NCI-H2029 (cell line): ENCODE data around the gene C11orf16.
"Not testable (repeated sequence)": the region's sequence is repeated elsewhere in the genome, so short reads cannot be mapped to it uniquely, and the experiment has no call there.

Experiments used
- DNase-seq: peaks from one replicate; lab custom pipeline; 2025; lab: John Stamatoyannopoulos, UW

The C11orf16 gene, protein sequence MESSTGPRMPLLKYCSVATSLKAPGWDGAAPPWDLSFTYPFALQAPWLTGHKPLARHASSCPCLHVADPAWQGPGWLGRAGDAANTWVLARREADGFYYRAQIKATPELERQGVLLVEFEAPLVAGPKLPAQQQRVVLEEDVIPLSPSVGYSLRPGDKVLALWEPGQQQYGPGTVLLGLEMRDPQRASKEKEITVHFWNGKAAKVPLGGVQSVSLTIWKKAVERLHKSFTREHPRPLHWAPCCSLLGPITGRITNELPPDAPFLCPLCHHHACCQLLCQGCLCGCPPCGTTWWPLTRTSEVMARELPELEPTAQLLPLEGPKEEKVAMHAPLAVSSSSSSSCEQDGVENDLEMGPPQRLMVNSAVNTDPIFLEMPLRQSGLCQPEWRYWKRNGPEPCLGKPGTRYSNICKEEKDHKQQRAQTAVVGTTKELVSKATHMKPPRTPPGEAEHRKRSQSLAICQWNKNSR

DNA sequence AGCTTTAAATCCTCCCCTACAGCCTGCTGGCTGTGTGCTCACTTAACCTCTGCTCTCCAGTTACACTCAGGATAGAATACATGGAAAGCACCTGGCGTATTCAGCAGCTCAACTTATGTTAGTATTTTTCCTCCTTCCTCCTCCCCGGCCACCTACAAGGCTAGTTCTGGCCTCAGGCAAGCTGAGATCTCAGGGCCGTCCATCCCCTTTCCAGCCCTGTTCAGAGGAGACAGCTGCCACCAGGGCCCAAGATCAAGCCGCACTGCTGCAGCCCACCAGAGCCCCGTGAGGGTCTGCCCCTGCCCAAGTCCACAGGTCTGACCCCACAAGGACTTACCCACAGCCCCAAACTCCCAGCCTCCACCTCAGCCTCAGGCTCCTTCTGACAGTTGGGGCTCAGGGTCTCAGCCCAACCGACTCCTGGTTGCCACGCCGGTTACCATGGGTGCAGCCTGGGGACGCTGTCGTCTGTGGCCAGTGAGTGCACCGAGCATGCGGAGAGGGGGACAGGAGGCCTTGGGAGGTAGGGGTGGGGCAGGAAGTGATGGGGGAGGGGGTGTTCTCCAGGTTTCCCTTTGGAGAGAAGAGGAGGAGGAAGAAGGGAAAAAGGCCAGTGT, at the start of gene C11orf16:
C11orf16 (minus strand) TSS at position 384 of the 617 bp plus-strand sequence. CDS start 639 bp downstream, outside the sequence.
- DNase-seq: no peak

DNA sequence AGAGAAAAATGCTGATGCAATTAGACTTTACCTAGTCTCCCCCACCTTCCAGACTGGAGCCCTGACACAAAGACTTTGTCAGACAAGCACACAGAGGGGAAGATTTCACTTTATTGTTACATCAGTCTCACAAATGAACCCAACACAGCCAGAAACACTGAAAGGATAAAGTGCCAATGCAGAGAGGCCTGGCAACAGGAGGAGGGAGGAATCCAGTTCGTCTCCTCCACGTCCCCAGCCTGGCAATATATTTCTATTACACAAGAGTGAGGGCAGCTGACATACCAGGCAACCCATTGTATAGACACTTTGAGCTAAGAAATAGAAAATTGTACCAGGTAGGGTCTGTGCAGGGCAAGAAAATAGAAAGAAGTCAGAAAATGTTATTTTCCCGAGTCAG, 47.7 kb upstream of the C11orf16 start:
- DNase-seq: no peak

DNA sequence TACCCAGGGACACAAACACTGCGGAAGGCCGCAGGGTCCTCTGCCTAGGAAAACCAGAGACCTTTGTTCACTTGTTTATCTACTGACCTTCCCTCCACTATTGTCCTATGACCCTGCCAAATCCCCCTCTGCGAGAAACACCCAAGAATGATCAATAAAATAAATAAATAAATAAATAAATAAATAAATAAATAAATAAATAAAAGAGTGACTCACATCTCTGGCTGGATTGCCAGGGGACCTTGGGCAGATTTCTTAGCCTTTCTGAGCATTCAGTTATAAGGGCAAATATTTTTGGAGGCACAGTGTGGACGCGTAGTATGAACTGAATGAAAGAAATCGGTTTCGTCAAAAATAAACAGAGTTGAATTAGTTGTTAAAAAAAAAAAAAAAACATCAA, 46.6 kb upstream of the C11orf16 start:
- not testable (repeated sequence) for DNase-seq

DNA sequence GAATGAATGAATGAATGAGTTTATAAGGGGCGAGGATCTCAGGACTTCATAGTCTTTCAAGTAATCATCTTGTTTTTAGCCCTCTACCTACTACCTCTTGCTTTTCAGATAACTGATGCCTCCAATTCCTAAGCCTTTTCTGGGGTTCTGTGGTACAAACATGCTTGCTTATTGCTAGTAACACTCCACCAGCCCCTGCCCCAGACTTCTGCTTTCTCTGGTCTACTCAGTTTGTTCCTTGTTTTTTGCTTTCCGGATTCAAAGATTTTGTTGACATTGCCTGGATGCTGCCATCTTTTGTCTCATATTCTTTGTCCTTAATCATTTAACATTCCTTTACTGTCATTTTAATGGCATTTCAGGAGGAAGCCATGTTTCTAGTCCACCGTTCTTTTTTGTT, 40.4 kb upstream of the C11orf16 start:
- DNase-seq: no peak

DNA sequence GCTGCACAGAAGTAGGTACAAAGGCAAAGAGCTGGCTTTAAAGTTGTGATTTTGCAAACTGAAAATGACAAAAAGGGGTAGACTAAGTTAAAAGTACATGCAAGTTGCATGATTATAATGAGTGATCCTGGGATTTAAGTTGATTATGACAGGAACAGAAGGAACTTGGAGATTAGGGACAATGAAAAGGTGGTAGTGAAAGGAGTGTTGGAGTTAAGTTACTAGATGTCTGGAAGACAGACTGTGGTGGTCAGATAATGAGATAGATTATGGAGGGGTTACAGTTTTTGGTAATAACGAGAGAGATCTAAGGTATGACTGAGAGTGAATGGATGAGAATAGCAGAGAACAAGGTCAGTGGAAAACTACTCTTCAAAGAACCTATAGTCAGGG, 39.2 kb upstream of the C11orf16 start:
- no peak for DNase-seq

DNA sequence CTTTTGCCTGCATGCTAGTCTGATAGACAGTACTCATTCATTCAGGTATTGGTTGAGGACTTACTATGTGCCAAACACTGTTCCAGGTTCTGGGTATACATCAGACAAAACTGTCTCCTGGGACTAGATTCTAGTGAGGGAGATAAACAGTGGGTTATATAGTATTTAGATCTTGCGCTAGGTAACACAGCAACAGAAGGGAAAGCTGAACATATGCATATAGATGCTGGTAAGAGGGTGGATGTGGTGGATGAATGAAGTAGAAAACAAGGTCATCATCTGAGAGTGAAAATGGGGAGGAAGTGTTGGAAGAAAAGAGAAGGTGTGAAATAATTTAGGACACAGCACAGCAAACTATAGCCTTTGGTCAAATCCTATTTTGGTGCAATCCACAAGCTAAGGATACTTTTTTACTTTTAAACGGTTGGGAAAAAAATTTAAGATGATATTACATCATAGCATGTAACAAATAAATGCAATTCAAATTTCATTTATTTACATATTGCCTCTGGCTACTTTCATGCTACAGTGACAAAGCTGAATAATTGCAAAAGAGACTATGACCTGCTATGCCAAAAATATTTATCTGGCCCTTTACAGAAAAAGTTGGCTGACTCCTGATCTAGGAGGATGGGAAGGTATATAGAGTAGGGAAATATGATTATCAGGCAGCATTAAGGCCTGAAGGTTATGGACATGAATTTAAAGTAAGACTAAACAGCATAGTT, 38.6 kb upstream of the C11orf16 start:
- no peak for DNase-seq

DNA sequence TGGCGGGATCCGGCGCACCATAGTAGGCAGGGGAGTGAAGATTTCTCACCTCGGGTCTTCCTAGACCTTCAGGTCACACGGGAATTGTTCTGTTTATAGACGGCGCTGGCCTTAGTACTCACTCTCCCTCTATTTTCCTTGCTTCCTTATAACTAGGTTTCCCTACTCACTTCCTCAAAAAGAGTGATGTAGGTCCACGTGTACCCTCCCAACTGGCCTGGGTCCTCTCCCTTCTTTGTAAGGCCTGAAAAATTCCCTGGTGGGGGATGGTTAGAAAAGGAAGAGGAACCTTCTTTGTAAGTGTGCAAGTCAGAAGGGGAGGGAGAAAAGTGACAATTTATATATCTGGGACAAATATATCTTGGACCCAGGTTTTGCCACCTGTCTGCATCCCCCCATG, 34.4 kb upstream of the C11orf16 start:
- DNase-seq: no peak

DNA sequence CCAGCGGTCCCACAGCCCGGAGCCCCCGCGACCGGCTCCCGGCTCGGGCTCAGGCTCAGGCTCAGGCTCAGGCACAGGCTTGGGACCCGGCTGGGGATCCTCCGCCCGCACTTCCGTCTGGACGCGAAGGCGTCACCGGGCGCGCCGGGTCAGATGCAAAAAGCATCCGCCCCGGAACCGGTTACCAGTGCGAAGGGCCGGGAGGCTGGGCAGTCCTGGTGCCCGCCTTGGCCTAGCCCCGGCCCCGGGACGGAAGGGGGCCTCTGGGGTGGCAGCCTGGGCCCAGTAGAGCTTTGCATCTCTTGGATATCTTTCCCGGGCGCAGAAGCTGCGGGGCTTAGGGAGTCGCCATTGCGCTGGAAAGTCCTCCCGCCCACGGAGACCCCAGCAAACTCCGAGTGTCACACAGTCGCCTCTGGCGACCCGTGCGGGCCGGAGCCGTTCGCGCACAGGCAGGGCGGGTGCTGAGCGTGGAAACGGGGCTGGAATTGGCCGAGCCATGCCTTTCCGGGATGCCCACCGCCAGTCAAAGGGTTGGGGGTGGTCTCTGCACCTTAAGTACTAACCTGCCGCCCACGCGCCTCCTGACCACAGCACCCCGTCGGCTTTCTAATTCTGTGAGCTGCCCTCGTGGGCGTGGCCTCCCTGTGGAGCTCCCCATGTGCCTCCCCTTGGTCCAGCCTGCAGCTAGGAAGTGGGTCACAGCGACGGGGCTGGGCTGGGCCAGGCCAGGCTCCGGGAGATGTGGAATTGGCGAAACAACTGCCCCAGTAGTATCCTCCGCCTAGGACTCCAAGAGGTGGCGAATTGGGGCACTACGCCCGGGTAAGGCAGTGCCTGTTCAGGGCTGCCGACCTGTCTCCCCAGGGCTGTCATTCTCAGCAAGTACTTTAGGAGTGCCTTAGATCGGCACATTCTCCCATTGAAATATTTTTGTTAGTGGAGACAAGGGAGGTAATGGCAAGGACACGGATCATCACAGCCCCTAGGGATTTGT, 31.9 kb upstream of the C11orf16 start, which contains the start of gene TMEM9B:
TMEM9B (minus strand) TSS at position 119 of the 997 bp plus-strand sequence. CDS start 129 bp downstream, outside the sequence.
- peak; percentile 87 for DNase-seq

DNA sequence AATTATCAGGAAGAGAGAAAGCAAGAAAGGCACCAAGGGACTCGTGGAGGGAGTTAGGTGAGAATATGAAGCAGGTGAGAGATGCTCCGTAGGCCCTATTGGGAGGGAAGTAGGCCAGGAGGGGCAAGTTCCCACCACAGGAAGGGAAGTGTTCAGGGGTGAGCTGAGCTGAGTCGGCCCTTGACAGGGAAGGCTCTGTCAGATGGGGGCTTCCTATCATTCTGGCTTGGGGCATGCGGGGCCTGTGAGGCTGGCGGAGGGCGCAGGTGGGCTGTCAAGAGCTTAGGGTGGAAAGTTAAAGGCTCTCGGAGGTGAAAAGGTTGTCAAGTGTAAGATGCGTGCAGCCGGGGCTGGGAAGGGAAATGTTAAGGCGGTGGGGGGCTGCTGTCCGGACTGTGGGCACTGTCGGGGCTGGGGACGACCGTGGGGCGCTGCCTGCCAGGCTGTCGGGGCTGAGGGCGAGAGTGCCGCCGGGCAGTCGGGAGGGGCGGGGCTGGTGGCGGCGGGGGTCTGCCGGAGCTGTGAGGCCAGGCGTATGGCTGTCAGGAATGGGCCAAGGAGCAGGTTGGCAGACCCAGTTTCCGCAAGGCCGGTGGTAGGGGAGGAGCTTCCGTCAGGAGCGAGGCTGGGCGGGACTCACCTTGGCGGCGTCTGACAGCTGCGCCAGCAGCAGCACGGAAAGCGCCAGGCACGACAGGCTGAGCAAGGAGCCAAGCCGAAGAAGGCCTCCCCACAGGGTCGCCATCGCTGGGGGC, 31.0 kb upstream of the C11orf16 start:
- DNase-seq: peak; percentile 88

DNA sequence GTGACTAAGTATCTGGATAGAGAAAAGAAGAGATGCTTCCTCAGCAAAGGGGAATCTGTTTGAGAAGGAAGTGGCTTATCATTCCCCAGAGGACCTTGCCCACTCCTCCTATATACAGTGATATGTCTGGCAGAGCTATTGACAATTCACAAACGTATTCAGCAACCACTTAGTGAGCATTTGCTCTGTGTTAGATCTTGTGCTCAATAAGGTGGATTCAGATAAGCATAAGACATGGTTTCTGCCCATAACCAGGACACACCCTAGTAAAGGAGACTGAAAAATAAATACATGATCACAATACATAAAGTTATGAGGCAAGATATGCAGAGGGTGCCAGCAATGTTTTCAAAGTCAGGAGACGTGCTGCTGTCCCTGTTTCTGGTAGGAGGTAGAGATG, 30.1 kb upstream of the C11orf16 start:
- DNase-seq: no peak

DNA sequence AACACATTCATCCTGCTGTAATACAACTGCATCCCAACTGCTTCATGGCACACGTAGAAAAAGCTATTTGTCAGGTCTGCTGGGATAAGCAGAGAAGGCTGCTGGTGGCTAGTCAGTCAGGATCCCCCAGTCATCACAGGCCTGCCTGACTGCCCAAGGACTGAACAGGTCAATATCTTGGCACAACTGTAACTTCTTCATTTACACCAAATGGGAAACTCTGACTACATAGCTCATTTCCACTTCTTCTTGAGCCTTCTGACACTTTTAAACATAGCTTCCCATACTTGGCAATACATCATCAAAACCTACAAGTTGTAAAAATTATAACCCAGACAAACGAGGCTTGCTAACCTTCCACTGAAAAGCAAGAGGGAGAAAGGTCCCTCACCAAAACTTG, 28.7 kb upstream of the C11orf16 start:
- no peak for DNase-seq

DNA sequence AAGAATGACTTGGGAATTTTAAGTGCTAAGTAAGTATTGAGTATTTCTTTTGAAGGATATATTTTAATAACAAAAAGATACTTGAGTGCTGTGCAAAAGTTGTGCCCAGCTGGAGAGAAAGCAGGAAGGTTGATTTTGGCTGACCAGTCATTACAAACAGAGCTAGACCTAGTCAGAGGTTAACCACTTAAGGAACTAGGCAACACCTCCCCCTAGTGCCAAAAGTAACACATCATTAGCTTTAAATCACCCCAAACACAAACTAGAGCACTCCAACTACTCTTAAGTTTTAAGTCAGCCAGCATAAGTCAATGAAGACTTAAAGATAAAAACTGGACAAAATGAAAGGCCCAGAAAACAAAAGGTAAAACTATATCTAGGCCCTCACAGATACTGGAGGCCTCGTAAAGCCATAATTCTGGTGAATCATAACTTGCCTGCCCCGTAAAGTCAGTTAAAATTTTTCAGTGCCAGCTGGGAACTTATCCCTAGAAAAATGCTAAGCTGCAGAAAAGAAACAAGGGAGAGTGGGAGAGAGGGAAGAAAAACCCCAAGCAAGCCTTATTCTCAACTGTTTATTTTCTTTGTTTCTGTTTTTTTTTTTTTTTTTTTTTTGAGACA, 26.9 kb upstream of the C11orf16 start:
- peak; percentile 24 for DNase-seq

DNA sequence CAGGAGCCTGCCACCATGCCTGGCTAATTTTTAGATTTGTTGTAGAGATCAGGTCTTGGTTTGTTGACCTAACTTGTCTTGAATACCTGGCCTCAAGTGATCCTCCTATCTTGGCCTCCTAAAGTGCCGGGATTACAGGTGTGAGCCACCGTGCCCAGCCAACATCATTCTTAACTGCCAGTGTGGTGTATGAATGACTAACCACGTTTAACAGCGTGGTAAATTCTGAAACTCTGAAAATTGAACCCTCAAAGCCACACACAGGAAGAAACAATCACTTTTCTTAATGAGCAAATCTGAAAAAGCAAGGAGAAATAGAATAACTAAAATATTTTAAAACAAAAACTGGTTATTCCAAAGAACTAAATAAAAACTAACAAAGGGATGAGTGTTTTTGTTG, 24.1 kb upstream of the C11orf16 start:
- DNase-seq: no peak

DNA sequence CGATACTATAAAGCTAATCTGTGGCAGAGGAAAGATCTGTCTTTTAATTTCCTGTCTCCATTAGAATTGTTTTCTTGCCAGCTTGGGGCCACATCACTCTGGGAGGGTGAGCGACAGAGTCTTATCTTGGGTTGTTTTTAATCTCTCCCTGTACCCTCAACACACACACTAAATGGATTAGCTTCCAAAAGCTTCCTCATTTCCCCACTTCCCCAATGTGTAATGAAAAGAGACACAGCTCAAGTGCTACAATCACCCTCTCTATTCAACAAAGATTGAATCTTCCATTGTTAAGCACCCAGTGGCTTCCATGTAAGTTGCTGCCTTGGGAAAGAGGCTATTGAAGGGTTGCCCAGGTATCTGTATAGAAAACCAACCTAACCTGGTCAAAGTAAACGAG, 16.1 kb upstream of the C11orf16 start:
- DNase-seq: no peak

DNA sequence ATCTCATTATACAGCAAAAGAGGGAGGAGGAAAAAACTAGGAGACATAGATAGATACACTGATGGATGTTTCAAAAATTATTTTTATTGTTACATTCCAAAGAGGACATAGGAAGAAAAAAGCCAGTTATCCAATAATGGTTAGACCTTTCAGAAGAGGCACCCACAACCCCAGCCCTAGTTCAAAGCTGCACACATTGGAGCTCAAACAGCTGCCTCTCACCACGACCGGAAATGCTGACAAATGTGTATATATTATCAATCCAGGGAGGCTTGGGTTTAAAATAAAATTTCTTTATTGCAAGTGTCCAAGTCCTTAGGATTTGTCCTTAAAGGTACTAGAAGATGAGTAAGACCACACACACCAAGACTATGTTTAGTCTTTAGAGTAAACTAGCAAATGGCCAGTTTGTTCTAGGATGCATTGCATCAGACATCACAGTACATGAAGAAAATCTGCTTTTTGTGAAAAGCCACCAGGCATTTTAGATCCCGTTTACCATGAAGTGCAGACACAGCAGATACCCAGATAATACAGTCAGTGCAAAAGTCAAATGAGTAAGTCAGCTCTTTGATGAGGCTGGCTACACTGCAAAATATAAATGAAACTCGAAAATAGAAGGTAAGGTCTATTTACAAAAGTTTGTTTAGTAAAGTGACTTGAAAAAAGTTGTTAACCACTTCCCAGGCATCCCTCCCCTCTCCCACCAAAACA, 14.6 kb upstream of the C11orf16 start:
- no peak for DNase-seq

DNA sequence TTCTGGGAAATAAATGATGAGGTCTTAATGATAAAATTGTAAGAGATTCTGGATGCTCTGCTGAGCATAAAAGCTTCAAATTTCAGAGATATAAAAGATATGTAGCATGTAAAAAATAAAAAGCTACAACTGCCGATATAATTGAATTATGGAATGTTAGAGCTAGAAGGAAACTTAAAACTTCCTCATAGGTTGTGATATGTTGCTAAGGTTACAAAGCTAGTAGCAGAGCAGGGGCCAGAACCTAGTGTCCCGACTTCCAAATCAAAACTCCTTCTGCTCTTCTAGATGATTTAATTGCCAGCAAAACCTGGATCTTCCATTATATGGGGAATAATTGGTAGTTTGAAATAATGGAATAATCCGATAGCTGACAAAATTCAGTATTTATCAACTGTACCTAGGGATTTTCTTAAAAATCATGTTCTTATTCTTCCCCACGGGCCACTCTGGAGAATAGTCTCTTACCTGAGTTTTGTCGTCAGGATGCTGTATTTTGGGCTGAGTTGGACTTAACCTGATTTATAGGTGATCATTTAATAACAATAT, 9.8 kb upstream of the C11orf16 start, which contains the start of gene ASCL3:
ASCL3 (minus strand) TSS at position 499 of the 549 bp plus-strand sequence. CDS start 4,855 bp downstream, outside the sequence.
- no peak for DNase-seq

DNA sequence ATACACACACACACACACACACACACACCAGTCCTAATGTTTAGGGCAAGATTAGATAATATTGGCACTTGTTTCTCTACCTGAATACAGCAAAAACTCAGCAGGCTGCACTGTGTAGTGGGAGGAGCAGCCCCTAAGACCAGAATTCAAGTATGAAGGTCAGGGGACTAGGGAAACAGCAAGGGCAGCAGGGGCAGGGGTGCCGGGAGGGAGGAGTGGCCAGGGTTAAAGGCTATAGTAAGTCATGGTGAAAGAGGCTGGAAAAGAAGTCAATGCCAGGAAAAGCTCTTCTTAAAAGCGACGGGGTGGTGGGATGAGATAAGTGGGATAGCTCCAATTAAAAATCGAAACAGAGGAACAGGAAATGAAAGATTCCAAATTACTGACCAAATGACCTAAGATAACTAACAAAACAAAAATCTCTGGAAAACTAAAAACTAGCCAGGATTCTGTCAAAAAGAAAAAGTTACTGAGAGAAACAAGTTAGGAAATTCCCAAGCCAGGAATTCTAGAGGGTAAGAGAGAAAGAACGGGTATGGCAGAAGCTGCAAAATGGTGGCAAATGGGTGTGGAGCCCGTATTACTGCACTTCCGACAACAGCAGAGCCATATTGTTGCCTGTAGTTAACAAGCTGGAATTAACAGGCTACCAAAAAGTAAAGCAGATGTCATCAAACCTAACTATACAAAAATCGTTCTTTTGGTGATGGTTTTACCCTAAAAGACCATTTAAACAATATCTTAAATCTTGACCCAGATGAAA, 8.8 kb upstream of the C11orf16 start:
- DNase-seq: no peak

DNA sequence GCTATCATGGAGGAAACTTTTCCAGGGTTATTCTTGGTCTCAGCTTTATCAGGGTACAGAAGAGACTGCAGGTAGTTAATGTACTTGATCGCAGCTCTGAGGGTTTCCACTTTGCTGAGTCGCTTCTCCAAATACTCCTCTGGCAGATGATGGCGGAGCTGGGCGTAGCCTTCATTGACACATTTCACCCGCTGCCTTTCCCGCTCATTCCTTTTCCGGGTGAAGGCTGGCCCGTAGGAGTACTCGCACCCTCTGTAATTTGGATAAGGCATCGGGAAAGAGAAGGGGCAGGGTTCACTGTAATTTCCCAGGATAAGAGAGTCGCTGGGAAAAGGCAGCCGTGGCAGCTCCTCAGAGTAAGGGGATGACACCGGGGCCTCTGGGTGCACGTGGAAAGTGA, 4.9 kb upstream of the C11orf16 start:
- DNase-seq: no peak
